GM23338 (cell line): Measurements from ENCODE around the gene KCNT1. TPM values are rescaled to one million over a fixed set of nuclear protein-coding genes. Genes with fewer than 3 reads are reported as not detected.

Experiments used
- ATAC-seq: fragments of 200-7000 bp; cut with Tn5 transposase; 3 replicates; pipeline ENCODE4 v1.9.1; 2020
- DNase-seq: peaks from one replicate; pipeline ENCODE4 v3.0.0-alpha.2; 2015; ENCODE audit warnings: low spot score
- H2AFZ ChIP-seq: fragments of 200-600 bp; sonication (generic); 2 replicates; pipeline ENCODE4 v1.8.0; 2016; ENCODE audit warnings: antibody characterized with exemption, mild to moderate bottlenecking, moderate library complexity
- H3F3A ChIP-seq: fragments of 200-600 bp; sonication (generic); replicated peaks from 2 replicates; pipeline ENCODE4 v1.8.0; 2017; ENCODE audit warnings: antibody characterized with exemption, mixed run types, low read depth
- H3K27ac ChIP-seq: fragments of 200-600 bp; sonication (generic); 2 replicates; pipeline ENCODE4 v1.6.1; 2016; ENCODE audit warnings: low read depth
- H3K27me3 ChIP-seq: fragments of 200-600 bp; sonication (generic); 2 replicates; pipeline ENCODE4 v1.8.0; 2016; ENCODE audit warnings: mild to moderate bottlenecking, mixed run types, moderate library complexity; ENCODE audit not compliant: insufficient read depth
- H3K36me3 ChIP-seq: fragments of 200-600 bp; sonication (generic); 2 replicates; pipeline ENCODE4 v1.8.0; 2016; ENCODE audit warnings: mild to moderate bottlenecking; ENCODE audit not compliant: insufficient read depth
- H3K4me1 ChIP-seq: fragments of 200-600 bp; sonication (generic); 2 replicates; pipeline ENCODE4 v1.8.0; 2016; ENCODE audit warnings: mild to moderate bottlenecking, moderate library complexity; ENCODE audit not compliant: insufficient read depth
- H3K4me2 ChIP-seq: fragments of 200-600 bp; sonication (generic); 2 replicates; pipeline ENCODE4 v1.7.1; 2017; ENCODE audit warnings: mixed run types
- H3K4me3 ChIP-seq: fragments of 200-600 bp; sonication (generic); 2 replicates; pipeline ENCODE4 v1.6.1; 2016; ENCODE audit warnings: mixed run types
- H3K79me2 ChIP-seq: fragments of 200-600 bp; sonication (generic); replicated peaks from 2 replicates; pipeline ENCODE4 v1.8.0; 2017; ENCODE audit warnings: mild to moderate bottlenecking; ENCODE audit not compliant: insufficient read depth
- H3K9me2 ChIP-seq: fragments of 200-600 bp; sonication (generic); 2 replicates; pipeline ENCODE4 v1.8.0; 2017; ENCODE audit not compliant: insufficient read depth
- H4K20me1 ChIP-seq: fragments of 200-600 bp; sonication (generic); replicated peaks from 2 replicates; pipeline ENCODE4 v1.8.0; 2017; ENCODE audit warnings: mild to moderate bottlenecking; ENCODE audit not compliant: insufficient read depth
- H3K27ac Mint-ChIP-seq: 2 replicates; pipeline ENCODE4 v1.8.0; 2020; ENCODE audit warnings: inconsistent platforms, mild to moderate bottlenecking, moderate library complexity, mixed read lengths
- H3K27me3 Mint-ChIP-seq: 3 replicates; pipeline ENCODE4 v1.8.0; 2022; ENCODE audit warnings: low read depth, mild to moderate bottlenecking, moderate library complexity, mixed read lengths, inconsistent platforms; ENCODE audit not compliant: insufficient read depth, poor library complexity
- H3K36me3 Mint-ChIP-seq: 3 replicates; pipeline ENCODE4 v1.8.0; 2021; ENCODE audit warnings: low read depth, mild to moderate bottlenecking, inconsistent platforms, moderate library complexity, mixed read lengths
- H3K4me1 Mint-ChIP-seq: 3 replicates; pipeline ENCODE4 v1.8.0; 2020; ENCODE audit warnings: mild to moderate bottlenecking, inconsistent platforms, mixed read lengths
- H3K4me3 Mint-ChIP-seq: 3 replicates; pipeline ENCODE4 v1.8.0; 2021; ENCODE audit warnings: moderate library complexity, mild to moderate bottlenecking, inconsistent platforms, mixed read lengths
- H3K9me3 Mint-ChIP-seq: 3 replicates; pipeline ENCODE4 v1.8.0; 2020; ENCODE audit warnings: moderate library complexity, mild to moderate bottlenecking, inconsistent platforms, mixed read lengths
- CREB1 ChIP-seq: fragments of 250-450 bp; sonication (Bioruptor Pico); IDR thresholded peaks from 2 replicates; pipeline ENCODE4 v1.5.0; 2020; ENCODE audit warnings: low read depth, mild to moderate bottlenecking, moderate library complexity
- JUNB ChIP-seq: IDR thresholded peaks from one replicate; pipeline ENCODE4 v1.6.1; 2016; ENCODE audit warnings: antibody characterized with exemption; ENCODE audit not compliant: unreplicated experiment
- NANOG ChIP-seq: IDR thresholded peaks from 2 replicates; pipeline ENCODE4 v1.6.1; 2016; ENCODE audit warnings: antibody characterized with exemption, borderline replicate concordance
- POLR2AphosphoS5 ChIP-seq: IDR thresholded peaks from 2 replicates; pipeline ENCODE4 v1.6.1; 2016; ENCODE audit warnings: antibody characterized with exemption, low read depth
- STAT1 ChIP-seq: IDR thresholded peaks from one replicate; pipeline ENCODE4 v1.6.1; 2016; ENCODE audit warnings: antibody characterized with exemption; ENCODE audit not compliant: unreplicated experiment
- ZNF331 ChIP-seq: fragments of 250-450 bp; sonication (Bioruptor Pico); IDR thresholded peaks from 2 replicates; pipeline ENCODE4 v1.5.0; 2020; ENCODE audit warnings: low read depth, mild to moderate bottlenecking, moderate library complexity
- polyA plus RNA-seq: library from polyadenylated mRNA; unstranded; fragments of >200 nt; fragmentation: Nextera tagmentation; extraction: Ambion mirVana; gene quantifications from 2 replicates; pipeline ENCODE4 v1.2.1, GENCODE V29; 2016
- total RNA-seq: library from RNA; depleted of rRNA; stranded (reverse); fragments of >200 nt; shearing (Covaris generic); gene quantifications from 2 replicates; pipeline ENCODE4 v1.2.3, GENCODE V29; 2014
- TF ChIP-seq, protein P1 (sequence below): IDR thresholded peaks from one replicate; pipeline ENCODE4 v1.6.1; 2018; ENCODE audit warnings: antibody characterized with exemption; ENCODE audit not compliant: unreplicated experiment
- TF ChIP-seq, protein P2 (sequence below), 2 experiments: fragments of 200-600 bp in 1 of 2; sonication (generic) in 1 of 2; conservative IDR thresholded peaks; 2 replicates each; pipeline versions ENCODE4 v1.5.1 to v1.6.1; 2016 to 2017; ENCODE audit warnings: antibody characterized with exemption in 2 of 2, low read depth in 2 of 2, mild to moderate bottlenecking in 2 of 2, moderate library complexity in 1 of 2

Gene KCNT1
- total and polyA plus RNA-seq, 2 experiments from 2014 or later = 0.05 to 0.28 TPM

DNA sequence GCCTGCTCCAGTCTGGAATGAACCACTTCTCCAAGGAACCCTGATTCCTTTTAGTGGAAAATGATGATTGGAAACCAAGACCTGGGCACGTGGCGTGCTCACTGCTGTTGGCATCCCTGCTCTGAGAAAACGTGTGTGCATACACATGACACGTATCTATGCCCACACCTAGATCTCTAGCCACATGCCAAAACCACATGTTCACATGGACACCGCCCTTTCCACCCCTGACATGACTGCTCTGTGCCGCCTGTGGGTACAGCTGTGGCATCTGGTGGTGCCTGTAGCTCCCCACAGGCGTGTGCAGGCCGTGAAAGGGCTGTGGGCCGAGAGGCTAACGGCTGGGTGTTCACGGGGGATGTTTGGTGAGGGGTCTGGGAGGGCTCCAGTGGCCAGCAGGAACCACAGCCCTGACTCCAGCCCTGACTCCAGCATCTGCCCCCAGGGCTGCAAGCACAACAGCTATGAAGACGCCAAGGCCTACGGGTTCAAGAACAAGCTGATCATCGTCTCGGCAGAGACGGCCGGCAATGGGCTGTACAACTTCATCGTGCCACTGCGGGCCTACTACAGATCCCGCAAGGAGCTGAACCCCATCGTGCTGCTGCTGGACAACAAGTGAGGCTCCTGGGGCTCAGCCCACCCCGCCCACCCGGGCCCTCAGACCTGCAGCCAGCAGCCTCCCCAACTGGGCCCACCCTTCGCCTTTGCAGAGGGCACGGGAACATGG is 75.1 kb downstream of the KCNT1 start:
- Histone ChIP-seq H3K4me3 (no peak overlapping the region), H3K27ac (no peak overlapping the region)

DNA sequence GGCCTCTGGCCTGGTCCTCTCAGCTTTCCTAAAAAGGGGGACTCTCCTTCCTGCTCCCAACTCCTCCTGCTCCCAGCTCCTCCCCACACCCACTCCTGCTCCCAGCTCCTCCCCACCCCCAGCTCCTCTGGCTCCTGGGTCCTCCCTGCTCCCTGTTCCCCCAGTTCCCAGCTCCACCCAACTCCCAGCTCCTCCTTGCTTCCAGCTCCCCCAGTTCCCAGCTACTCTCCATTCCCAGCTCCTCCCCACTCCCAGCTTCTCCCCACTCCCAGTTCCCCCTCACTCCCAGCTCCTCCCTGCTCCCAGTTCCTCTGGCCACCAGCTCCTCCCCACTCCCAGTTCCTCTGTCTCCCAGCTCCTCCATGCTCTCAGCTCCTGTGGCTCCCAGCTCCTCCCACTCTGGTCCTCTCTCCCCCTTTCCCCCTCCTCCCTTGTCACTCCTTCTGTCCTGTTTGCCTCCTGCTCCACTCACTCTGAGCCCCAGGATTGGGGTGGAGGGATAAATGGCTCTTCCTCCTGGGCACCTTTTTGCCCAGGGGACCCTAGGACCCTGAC is 75.7 kb downstream of the KCNT1 start:
- no peaks in the 10 kb centered on the region for H3K36me3 Mint-ChIP-seq
- ATAC-seq (no peak), DNase-seq (no peak)
- no peaks in the 10 kb centered on the region for H3K4me1 Mint-ChIP-seq
- Histone ChIP-seq H3K27ac (no peak overlapping the region), H3F3A (no peaks in the 10 kb centered on the region), H3K36me3 (no peaks in the 10 kb centered on the region), H3K9me2 (no peaks in the 10 kb centered on the region), H4K20me1 (no peaks in the 10 kb centered on the region), H3K4me1 (no peaks in the 10 kb centered on the region), H3K27me3 (no peaks in the 10 kb centered on the region), H3K79me2 (no peaks in the 10 kb centered on the region), H2AFZ (no peak overlapping the region), H3K4me3 (no peak overlapping the region), H3K4me2 (no peak overlapping the region)
- H3K27me3 Mint-ChIP-seq = peaks cover 5% of the 10 kb centered on the region
- TF ChIP-seq STAT1 (no peak), POLR2AphosphoS5 (no peak), ZNF331 (CRISPR knock-in tag) (no peak)
- TF ChIP-seq, protein P1, sequence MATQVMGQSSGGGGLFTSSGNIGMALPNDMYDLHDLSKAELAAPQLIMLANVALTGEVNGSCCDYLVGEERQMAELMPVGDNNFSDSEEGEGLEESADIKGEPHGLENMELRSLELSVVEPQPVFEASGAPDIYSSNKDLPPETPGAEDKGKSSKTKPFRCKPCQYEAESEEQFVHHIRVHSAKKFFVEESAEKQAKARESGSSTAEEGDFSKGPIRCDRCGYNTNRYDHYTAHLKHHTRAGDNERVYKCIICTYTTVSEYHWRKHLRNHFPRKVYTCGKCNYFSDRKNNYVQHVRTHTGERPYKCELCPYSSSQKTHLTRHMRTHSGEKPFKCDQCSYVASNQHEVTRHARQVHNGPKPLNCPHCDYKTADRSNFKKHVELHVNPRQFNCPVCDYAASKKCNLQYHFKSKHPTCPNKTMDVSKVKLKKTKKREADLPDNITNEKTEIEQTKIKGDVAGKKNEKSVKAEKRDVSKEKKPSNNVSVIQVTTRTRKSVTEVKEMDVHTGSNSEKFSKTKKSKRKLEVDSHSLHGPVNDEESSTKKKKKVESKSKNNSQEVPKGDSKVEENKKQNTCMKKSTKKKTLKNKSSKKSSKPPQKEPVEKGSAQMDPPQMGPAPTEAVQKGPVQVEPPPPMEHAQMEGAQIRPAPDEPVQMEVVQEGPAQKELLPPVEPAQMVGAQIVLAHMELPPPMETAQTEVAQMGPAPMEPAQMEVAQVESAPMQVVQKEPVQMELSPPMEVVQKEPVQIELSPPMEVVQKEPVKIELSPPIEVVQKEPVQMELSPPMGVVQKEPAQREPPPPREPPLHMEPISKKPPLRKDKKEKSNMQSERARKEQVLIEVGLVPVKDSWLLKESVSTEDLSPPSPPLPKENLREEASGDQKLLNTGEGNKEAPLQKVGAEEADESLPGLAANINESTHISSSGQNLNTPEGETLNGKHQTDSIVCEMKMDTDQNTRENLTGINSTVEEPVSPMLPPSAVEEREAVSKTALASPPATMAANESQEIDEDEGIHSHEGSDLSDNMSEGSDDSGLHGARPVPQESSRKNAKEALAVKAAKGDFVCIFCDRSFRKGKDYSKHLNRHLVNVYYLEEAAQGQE = no peak
- H3K9me3 Mint-ChIP-seq = no peaks in the 10 kb centered on the region
- H3K27ac Mint-ChIP-seq = no peak overlapping the region
- no peak overlapping the region for H3K4me3 Mint-ChIP-seq

More for the DNA sequence above, 75.1 kb downstream of the KCNT1 start:
- Mint-ChIP-seq H3K27me3 (peaks cover 4% of the 10 kb centered on the region), H3K4me1 (no peaks in the 10 kb centered on the region), H3K27ac (no peak overlapping the region), H3K36me3 (no peaks in the 10 kb centered on the region), H3K4me3 (no peak overlapping the region), H3K9me3 (no peaks in the 10 kb centered on the region)
- H3K9me2 ChIP-seq = no peaks in the 10 kb centered on the region
- H3K27me3 ChIP-seq = no peaks in the 10 kb centered on the region
- no peaks in the 10 kb centered on the region for H3K79me2 ChIP-seq
- H4K20me1 ChIP-seq = no peaks in the 10 kb centered on the region
- ATAC-seq (no peak), DNase-seq (no peak)
- no peaks in the 10 kb centered on the region for H3K36me3 ChIP-seq
- H3K4me2 ChIP-seq = no peak overlapping the region
- H2AFZ ChIP-seq = no peak overlapping the region
- no peak for TF ChIP-seq CREB1 (CRISPR knock-in tag)
- H3F3A ChIP-seq = no peaks in the 10 kb centered on the region
- H3K4me1 ChIP-seq = no peaks in the 10 kb centered on the region

DNA sequence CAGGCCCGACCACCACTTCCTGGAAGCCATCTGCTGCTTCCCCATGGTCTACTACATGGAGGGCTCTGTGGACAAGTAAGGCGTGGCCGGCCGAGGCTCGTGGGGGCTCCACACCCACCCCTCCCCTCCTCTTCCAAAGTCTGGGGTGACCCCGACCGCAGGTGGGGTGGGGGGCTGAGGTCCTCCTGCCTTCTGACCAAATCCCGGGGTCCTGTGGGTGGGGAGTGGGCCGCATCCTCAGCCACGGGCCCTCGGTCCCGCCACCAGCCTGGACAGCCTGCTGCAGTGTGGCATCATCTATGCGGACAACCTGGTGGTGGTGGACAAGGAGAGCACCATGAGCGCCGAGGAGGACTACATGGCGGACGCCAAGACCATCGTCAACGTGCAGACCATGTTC is 76.4 kb downstream of the KCNT1 start:
- H3K4me1 ChIP-seq = no peaks in the 10 kb centered on the region
- Mint-ChIP-seq H3K27ac (no peak overlapping the region), H3K4me1 (no peaks in the 10 kb centered on the region), H3K36me3 (no peaks in the 10 kb centered on the region), H3K4me3 (no peak overlapping the region), H3K27me3 (peaks cover 7% of the 10 kb centered on the region), H3K9me3 (no peaks in the 10 kb centered on the region)
- H3K9me2 ChIP-seq = no peaks in the 10 kb centered on the region
- H3K4me2 ChIP-seq = no peak overlapping the region
- H3K4me3 ChIP-seq = no peak overlapping the region
- ATAC-seq (no peak), DNase-seq (no peak)
- H2AFZ ChIP-seq = no peak overlapping the region
- TF ChIP-seq JUNB (no peak), NANOG (no peak)
- TF ChIP-seq, protein P2, sequence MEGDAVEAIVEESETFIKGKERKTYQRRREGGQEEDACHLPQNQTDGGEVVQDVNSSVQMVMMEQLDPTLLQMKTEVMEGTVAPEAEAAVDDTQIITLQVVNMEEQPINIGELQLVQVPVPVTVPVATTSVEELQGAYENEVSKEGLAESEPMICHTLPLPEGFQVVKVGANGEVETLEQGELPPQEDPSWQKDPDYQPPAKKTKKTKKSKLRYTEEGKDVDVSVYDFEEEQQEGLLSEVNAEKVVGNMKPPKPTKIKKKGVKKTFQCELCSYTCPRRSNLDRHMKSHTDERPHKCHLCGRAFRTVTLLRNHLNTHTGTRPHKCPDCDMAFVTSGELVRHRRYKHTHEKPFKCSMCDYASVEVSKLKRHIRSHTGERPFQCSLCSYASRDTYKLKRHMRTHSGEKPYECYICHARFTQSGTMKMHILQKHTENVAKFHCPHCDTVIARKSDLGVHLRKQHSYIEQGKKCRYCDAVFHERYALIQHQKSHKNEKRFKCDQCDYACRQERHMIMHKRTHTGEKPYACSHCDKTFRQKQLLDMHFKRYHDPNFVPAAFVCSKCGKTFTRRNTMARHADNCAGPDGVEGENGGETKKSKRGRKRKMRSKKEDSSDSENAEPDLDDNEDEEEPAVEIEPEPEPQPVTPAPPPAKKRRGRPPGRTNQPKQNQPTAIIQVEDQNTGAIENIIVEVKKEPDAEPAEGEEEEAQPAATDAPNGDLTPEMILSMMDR (conservative IDR thresholded peaks at IDR 0.05; ENCODE audit: low read depth in 2 of 2) = no peak
- H3K36me3 ChIP-seq = no peaks in the 10 kb centered on the region
- H3K27me3 ChIP-seq = no peaks in the 10 kb centered on the region
- H3K27ac ChIP-seq = no peak overlapping the region
- H3F3A ChIP-seq = no peaks in the 10 kb centered on the region
- no peaks in the 10 kb centered on the region for H3K79me2 ChIP-seq
- H4K20me1 ChIP-seq = no peaks in the 10 kb centered on the region
